DMS 273 (cell line): ENCODE measurements around the gene KIR3DL3.
"Not testable (repeated sequence)": the region's sequence is repeated elsewhere in the genome, so short reads cannot be mapped to it uniquely, and the experiment has no call there.

Experiments used
- DNase-seq: peaks from one replicate; lab custom pipeline; 2025; ENCODE audit not compliant: unreplicated experiment; lab: John Stamatoyannopoulos, UW

KIR3DL3 gene

DNA sequence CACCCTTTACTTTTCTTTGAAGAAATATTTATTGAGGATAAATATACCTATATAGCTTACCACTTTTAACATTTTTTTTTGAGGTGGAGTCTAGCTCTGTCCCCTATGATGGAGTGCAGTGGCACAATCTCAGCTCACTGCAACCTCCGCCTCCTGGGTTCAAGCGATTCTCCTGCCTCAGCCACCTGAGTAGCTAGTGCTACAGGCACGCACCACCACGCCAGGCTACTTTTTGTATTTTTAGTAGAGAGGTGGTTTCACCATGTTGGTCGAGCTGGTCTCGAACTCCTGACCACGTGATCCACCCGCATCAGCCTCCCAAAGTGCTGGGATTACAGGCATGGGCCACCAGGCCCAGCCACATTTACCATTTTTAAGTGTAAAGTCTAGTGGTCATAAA, 51.6 kb downstream of the KIR3DL3 start:
- DNase-seq = not testable (repeated sequence)

DNA sequence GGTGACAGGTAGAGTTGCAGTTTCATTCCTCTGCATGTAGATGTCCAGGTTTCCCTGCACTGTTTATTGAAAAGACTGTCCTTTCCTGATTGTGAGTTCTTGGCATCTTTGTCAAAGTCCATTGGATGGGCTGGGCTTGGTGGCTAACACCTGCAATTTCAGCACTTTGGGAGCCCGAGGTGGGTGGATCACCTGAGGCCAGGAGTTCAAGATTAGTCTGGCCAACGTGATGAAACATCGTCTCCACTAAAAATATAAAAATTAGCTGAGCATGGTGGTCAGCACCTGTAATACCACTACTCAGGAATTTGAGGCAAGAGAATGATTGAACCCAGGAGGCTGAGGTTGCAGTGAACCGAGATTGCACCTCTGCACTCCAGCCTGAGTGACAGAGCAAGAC, 53.6 kb downstream of the KIR3DL3 start:
- not testable (repeated sequence) for DNase-seq

DNA sequence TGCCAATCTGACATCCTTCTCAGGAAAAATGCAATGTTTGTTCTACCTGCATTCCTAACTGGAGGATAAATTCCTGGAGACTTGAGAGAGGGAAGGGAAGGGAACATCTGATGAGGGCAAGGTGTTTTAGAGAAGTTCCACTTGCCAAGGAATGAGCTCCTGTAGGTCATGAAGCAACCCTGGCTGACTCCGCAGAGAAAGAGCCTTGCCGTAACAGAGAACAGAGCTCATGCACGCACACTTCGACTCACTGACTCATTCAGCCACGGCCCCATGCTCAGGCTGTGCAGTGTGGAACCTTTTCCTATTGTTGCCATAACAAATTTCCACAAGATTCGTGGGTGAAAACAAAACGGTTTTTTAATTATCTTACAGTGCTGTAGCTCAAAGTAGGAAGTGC, 54.7 kb downstream of the KIR3DL3 start:
- DNase-seq = not testable (repeated sequence)

DNA sequence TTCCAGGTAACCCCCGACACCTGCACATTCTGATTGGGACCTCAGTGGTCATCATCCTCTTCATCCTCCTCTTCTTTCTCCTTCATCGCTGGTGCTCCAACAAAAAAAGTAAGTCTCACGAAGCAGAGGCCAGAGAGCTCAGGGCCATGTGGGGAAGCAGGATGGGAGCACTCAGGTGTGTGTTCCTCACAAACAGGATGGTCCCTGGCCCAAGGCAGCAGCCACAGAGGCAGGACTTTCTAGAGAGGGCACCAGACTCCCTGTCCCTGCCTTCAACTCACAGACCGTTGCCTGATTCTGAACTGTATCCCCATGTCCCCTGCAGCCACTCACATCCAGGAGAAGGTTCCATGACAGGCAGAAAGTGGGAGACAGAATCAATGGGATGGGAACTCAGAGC, 58.7 kb downstream of the KIR3DL3 start:
- DNase-seq = not testable (repeated sequence)
